Lung microvascular endothelial cell (primary cell): ENCODE measurements around the gene B3GNT2. TPM values are rescaled to one million over a fixed set of nuclear protein-coding genes. Genes with fewer than 3 reads are reported as not detected.
"Not testable (repeated sequence)": the region's sequence is repeated elsewhere in the genome, so short reads cannot be mapped to it uniquely, and the experiment has no call there.

ENCODE experiments used
- DNase-seq, 2 donors: peaks; one replicate each; pipeline versions ENCODE4 v3.0.0 to v3.0.0-alpha.2; 2010; ENCODE audit warnings: low read depth in 2 of 2
- total RNA-seq: library from RNA; depleted of rRNA; stranded (reverse); fragments of >200 nt; gene quantifications from 2 replicates; pipeline ENCODE4 v1.2.1, GENCODE V29; 2014

B3GNT2 gene
- total RNA-seq, 1 donor from 2014 or later, result 17.3 TPM

GRCh38 chr2:62234755-62235655 lies 39.1 kb downstream of the B3GNT2 start:
- DNase-seq, result no peak

DNA sequence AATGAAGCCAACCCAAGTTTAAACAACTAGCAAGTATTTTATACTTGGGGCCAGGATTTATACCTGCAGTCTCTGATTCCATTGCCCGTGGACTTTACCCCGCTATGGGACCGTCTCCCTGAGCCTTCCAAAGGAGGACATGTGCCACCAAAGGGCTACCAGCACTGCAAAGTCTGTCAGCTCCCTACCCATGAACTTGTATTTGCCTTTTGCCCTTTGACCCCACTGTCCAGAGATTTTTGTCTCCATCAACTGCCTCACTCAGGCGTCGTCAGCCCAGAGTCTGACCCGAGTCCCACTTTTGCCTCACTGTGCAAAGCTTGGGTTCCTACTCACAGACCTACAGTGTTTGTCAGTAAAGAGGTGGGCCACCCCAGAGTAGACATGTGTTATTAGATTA lies 40.6 kb downstream of the B3GNT2 start:
- no peak for DNase-seq

DNA sequence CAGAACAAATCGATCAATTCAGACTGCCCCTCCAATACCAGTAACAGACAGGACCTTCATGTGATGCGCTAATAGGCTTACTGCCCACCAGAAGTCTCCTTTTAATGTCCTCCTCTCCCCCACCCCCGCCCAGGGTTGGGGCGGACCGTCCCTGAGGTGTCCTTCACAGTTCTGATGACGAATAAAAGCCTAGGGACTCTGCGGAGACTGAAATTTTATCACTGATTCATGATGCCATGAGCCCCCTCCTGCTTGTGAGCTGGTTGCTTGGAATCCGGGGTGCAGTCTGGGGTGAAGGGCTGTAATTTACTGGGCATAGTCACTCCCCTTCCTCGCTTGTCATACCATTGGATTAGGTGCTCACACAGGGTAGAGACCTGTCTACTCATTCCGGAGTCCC lies 42.3 kb downstream of the B3GNT2 start:
- no peak for DNase-seq

DNA sequence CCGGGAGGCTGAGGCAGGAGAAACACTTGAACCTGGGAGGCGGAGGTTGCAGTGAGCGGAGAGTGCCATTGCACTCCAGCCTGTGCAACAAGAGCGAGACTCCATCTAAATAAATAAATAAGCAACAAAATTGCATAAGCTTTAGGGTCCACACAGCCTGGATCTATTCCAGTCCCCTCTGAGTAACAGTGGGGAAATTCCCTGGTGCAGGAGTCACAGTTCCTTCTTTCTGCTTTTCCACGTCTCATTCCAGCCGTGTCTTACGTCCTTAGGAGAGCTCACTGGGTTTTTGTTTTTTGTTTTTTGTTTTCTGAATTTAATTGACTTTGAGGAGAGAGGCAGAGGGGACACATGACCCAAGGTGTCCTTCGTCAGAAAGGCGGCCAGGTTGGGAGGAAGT lies 44.6 kb downstream of the B3GNT2 start:
- DNase-seq, result no peak

DNA sequence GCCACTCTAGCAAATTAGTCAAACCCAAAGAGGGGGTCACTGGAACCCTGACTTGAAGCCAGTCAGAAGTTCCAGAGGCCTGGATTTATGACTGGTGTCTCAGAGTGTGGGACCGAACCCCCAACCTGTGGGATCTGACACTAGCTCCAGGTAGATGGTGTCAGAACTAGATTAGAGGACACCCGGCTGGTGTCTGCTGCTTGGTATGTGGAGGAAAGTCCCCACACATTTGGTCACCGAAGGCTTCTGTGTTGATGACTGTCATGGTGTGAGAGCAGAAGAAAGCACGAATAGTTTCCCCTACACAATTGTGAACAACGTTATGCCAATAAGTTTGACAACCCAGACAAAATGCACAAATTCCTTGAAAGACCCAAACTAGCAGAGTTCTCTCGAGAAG lies 48.1 kb downstream of the B3GNT2 start:
- no peak for DNase-seq

DNA sequence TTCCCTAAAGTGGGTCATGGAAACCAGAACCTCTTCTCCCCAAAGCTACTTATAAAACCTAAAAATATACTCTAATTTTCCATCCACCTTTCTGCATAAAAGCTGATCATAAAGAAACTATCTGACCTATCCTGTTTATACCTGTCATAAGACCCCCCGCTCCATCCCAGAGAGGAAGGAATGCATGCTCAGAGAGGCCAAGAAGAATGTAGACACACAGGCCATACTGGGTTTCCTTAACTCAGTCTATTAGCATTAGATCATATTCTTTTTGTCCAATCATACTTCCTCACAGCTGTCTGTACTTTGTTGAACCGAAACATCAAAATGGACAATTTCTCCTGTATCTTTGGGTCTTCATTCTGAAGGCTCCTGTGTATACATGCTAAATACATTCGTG lies 52.3 kb downstream of the B3GNT2 start:
- DNase-seq, result no peak

DNA sequence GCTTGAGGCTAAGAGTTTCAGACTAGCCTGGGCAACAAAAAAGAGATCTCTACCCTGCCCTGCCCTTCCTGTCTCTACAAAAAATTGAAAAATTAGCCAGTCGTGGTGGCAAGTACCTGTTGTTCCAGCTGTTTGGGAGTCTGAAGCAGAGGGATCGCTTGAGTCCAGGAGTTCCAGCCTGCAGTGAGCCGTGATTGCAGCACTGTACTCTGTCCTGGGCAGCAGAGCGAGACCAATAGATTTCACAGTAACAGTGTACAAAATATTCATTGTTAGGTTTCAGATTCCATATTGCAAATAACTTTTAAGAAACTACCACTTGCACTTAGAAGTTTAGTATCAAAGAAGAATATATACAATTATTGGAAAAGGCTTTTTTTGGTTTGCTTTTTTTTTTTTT lies 54.3 kb downstream of the B3GNT2 start:
- no peak for DNase-seq

GRCh38 chr2:62254424-62255266 lies 58.7 kb downstream of the B3GNT2 start:
- DNase-seq, result no peak

- DNase-seq, result no peak
Measured at GRCh38 chr2:62257466-62257865, 61.6 kb downstream of the B3GNT2 start.

- DNase-seq, result no peak
Measured at GRCh38 chr2:62263076-62263715, 67.3 kb downstream of the B3GNT2 start.

DNA sequence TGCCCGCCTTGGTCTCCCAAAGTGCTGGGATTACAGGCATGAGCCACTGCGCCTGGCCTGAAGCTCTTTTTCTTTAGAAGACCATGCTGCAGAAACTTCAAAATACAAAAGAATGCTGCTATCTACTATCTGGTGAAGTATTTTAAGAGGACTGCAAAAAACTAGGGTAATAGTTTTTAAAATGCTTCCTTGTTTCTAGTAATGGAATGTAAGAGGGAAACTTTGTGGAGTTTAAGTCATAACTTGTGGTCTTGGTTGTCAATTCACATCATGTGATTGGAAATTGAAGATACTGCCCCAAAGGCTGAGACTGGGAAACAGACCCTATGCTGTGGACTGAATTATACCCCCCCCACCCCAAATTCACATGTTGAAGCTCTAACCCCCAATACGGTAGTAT lies 68.3 kb downstream of the B3GNT2 start:
- DNase-seq, result no peak

DNA sequence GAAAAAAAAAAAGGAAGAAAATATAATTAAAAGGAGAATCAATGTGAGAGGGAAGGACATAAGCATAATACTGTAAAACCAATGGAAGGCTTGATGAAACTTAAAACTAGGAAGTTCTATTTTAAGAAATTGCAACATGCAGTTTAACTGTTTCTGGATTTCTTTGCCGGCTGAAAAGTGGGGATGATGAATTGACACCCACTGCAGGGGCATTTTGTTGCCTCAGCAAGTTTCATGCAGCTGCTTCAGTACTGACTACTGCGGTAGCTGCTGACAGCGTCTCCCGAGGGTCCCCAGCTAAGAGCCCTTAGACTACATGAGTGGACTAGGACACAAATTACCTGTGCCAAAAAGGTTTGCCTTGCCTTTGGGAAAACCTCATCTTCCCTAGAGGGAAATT lies 69.2 kb downstream of the B3GNT2 start:
- no peak for DNase-seq

- DNase-seq, result peak in 1 of 2 donors; percentile 60
Measured at GRCh38 chr2:62266433-62267038, 70.6 kb downstream of the B3GNT2 start.

DNA sequence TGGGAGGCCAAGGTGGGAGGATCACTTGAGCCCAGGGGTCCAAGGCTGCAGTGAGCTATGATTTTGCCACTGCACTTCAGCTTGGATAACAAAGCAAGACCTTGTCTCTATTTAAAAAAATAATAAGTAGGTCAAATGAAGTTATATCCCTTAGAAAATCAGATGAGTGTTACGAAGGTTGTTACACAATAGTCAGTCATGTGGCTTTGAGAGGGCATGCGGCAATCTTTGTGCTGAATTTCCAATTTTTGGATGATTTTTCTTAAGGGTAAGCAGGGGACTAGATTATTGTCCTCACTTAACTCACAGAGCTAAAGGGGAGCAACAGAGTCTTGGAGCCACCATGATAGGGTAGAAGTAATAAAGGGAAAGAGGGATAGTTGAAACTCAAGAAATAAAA lies 71.8 kb downstream of the B3GNT2 start:
- no peak for DNase-seq

GRCh38 chr2:62268681-62269188 lies 72.8 kb downstream of the B3GNT2 start:
- not testable (repeated sequence) for DNase-seq

- DNase-seq, result peak; percentile 17 to 58
Measured at GRCh38 chr2:62270728-62271127, 74.8 kb downstream of the B3GNT2 start.
